Measurements from ENCODE around the gene PARPBP. TPM values are rescaled to one million over a fixed set of nuclear protein-coding genes. Genes with fewer than 3 reads are reported as not detected.
"Not testable (repeated sequence)": the region's sequence is repeated elsewhere in the genome, so short reads cannot be mapped to it uniquely, and the experiment has no call there.

Gene PARPBP, protein sequence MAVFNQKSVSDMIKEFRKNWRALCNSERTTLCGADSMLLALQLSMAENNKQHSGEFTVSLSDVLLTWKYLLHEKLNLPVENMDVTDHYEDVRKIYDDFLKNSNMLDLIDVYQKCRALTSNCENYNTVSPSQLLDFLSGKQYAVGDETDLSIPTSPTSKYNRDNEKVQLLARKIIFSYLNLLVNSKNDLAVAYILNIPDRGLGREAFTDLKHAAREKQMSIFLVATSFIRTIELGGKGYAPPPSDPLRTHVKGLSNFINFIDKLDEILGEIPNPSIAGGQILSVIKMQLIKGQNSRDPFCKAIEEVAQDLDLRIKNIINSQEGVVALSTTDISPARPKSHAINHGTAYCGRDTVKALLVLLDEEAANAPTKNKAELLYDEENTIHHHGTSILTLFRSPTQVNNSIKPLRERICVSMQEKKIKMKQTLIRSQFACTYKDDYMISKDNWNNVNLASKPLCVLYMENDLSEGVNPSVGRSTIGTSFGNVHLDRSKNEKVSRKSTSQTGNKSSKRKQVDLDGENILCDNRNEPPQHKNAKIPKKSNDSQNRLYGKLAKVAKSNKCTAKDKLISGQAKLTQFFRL
- 2.1 TPM for total RNA-seq
- long read RNA-seq, partial matches to known transcripts = 0 of 4 reads
- long read RNA-seq, other reads (novel, unspliced or antisense) = 2 of 4 reads

DNA sequence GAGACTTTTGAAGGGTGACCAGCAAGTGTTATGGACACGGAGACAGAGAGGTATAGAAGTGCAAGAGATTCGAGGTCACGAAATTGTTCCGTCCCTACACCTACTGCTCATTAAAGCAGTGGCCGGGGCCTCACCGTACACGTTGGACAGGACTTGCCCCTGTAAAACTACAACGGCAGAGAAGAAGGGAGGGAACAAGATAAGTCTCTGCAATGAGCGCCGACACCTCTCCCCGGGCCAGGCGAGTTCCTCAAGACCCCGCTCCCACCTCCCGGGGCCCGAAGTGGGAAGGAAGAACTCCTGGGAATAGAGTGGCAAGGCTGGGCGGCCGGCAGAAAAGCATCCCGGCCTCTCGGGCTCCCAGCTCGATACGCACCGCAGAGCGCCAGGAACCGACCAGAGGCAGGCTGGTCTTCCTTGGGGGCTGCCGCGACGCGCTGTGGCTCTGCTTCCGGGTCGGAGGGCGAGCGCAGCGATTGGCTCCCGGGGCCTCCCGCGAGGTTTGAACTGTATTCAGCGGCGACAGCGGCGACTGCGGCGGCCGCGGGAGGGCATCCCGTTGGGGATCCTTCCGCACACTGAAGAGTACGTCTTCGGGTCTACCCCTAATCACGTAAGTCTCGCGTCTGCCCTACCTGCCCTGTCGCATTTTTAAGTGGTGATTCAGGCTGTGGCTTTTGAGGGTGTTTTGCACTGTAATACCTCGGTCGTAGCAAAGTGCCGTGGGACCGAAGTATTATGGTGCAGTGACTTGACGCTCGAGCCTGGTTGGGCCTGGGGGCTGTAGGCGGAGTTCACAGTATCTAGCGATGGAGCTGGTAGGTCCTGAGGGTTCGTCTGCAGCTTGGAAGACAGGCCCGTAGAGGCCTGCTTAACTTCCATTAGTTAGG, at the start of gene PARPBP, which contains the start of gene NUP37:
TSS of gene PARPBP (plus strand) at position 510 of the 890 bp plus-strand sequence. CDS start 3,706 bp downstream, outside the sequence.
TSS of gene NUP37 (minus strand) at position 441 of the 890 bp plus-strand sequence. CDS start 1,596 bp downstream, outside the sequence.
- peak; percentile 95 for DNase-seq
- Histone ChIP-seq H3K36me3 (peaks cover 22% of the 10 kb centered on the region), H3K9me3 (no peaks in the 10 kb centered on the region), H3K27ac (peak within 1 kb of the TSS; percentile 88), H3K4me3 (peak within 1 kb of the TSS; percentile 83), H3K4me1 (peaks cover 13% of the 10 kb centered on the region), H3K27me3 (no peaks in the 10 kb centered on the region)
- TF ChIP-seq, protein P1, sequence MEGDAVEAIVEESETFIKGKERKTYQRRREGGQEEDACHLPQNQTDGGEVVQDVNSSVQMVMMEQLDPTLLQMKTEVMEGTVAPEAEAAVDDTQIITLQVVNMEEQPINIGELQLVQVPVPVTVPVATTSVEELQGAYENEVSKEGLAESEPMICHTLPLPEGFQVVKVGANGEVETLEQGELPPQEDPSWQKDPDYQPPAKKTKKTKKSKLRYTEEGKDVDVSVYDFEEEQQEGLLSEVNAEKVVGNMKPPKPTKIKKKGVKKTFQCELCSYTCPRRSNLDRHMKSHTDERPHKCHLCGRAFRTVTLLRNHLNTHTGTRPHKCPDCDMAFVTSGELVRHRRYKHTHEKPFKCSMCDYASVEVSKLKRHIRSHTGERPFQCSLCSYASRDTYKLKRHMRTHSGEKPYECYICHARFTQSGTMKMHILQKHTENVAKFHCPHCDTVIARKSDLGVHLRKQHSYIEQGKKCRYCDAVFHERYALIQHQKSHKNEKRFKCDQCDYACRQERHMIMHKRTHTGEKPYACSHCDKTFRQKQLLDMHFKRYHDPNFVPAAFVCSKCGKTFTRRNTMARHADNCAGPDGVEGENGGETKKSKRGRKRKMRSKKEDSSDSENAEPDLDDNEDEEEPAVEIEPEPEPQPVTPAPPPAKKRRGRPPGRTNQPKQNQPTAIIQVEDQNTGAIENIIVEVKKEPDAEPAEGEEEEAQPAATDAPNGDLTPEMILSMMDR (IDR thresholded peaks at IDR 0.05) = no peak
- intact Hi-C loops (cut with DNase I) = no loop called here
- ATAC-seq = peak; percentile 100

DNA sequence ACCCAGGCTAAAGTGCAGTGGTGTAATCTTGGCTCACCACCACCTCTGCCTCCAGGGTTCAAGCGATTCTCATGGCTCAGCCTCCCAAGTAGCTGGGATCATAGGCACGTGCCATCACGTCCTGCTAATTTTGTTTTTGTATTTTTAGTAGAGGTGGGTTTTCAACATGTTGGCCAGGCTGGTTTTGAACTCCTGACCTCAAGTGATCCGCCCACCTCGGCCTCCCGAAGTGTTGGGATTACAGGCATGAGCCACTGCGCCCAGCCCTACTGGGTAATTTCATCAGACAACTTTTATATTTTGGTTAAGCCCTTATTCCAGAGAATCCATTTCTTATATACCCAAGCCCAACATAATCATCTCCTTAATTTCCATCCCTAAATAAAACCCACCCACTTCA, 47.9 kb upstream of the PARPBP start:
- intact Hi-C loops (cut with DNase I); H3K4me3 ChIP-seq; H3K9me3 ChIP-seq; H3K4me1 ChIP-seq; DNase-seq; H3K27ac ChIP-seq; H3K27me3 ChIP-seq; ATAC-seq: not testable (repeated sequence)
- H3K36me3 ChIP-seq = peaks cover 36% of the 10 kb centered on the region

DNA sequence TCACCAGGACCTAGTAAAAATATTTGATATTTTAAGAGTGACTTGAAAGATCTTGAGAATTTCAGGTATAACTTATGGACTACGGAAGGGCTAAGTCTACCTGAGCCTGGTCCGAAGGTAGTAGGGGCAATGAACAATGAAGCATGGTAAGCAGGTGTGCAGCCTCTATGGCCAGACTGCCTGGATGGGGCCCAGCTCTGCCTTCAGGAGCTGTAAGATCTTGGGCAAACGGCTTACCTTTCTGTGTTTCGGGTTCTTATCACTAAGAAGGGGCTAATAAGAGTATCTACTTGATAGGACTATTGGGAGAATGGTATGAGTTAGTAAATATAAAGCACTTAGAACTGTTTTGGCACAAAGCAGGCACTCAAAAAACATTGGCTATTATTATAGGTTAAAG, 39.1 kb upstream of the PARPBP start:
- peak; percentile 48 for ATAC-seq
- H3K9me3 ChIP-seq = no peaks in the 10 kb centered on the region
- no peak for DNase-seq
- no peaks in the 10 kb centered on the region for H3K27me3 ChIP-seq
- no peak overlapping the region for H3K4me3 ChIP-seq
- no peaks in the 10 kb centered on the region for H3K4me1 ChIP-seq
- no peak overlapping the region for H3K27ac ChIP-seq
- peaks cover 52% of the 10 kb centered on the region for H3K36me3 ChIP-seq
- intact Hi-C loops (cut with DNase I) = no loop called here
- TF ChIP-seq, protein P1 (IDR thresholded peaks at IDR 0.05) = no peak

DNA sequence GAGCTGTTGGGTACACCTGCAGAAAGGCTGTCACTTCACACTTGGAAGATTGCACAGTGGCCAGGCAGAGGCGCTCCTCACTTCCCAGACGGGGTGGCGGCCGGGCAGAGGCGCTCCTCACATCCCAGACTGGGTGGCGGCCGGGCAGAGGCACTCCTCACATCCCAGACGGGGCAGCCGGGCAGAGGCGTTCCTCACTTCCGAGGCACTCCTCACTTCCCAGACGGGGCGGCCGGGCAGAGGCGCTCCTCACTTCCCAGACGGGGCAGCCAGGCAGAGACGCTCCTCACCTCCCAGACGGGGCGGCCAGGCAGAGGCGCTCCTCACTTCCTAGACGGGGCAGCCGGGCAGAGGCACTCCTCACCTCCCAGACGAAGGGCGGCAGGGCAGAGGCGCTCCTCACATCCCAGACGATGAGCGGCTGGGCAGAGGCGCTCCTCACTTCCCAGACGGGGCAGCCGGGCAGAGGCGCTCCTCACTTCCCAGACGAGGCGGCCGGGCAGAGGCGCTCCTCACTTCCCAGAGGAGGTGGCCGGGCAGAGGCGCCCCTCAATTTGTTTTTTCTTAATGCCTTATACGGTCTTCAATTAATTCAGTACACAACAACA, 30.7 kb upstream of the PARPBP start:
- intact Hi-C loops (cut with DNase I); H3K4me1 ChIP-seq; ATAC-seq; H3K9me3 ChIP-seq; H3K4me3 ChIP-seq; H3K27me3 ChIP-seq; DNase-seq; H3K27ac ChIP-seq: not testable (repeated sequence)
- peaks cover 19% of the 10 kb centered on the region for H3K36me3 ChIP-seq

DNA sequence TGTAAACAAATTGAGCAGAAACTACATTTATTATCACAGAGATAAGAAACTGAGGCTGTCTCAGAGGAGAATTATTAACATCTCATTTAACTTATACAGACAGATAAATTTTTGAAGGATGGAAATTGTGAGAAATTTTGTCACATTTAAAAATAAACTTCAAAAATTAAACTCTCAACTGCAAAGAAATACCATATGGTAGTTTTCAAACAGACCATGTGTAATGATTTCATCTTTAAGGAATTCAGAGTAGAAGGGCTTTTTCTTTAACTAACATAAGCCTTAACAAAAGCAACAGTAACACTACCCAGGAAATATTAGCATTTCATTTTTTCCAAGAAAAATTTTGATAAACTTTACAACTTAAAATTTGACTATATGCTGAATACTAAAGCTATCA, 26.7 kb upstream of the PARPBP start:
- DNase-seq (no peak), ATAC-seq (no peak)
- Histone ChIP-seq H3K36me3 (peaks cover 24% of the 10 kb centered on the region), H3K9me3 (no peaks in the 10 kb centered on the region), H3K4me3 (no peak overlapping the region), H3K27ac (no peak overlapping the region), H3K4me1 (peaks cover 4% of the 10 kb centered on the region), H3K27me3 (no peaks in the 10 kb centered on the region)
- TF ChIP-seq, protein P1 (IDR thresholded peaks at IDR 0.05) = no peak
- intact Hi-C loops (cut with DNase I) = no loop called here

DNA sequence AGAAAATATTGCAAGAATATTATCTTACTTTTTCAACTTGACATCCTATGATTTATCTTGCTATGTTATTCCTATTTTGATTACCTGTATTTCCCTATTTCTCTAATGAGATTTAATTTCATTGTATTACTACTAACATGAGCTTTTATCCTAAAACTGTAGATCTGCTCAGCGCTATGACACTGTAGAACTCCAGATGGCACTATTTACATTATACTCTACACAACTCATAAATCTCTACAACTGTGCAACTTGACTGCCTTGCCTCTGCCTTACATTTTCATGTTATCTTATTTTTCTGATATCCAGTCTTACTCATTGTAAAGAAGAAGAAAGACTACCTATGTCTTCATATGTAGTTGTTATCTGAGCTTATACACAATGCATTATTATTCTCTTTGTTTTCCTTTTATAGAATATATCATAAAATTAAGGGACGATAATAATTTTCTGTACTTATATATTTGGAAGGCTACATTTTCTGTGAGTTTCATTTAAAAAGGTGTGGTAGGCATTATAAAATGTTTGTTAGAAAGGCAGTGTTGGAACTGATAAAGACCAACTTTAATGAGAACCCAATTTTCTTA, 24.2 kb upstream of the PARPBP start:
- TF ChIP-seq, protein P1 (IDR thresholded peaks at IDR 0.05) = peak; percentile 35
- H3K4me1 ChIP-seq = peaks cover 4% of the 10 kb centered on the region
- no peak overlapping the region for H3K4me3 ChIP-seq
- H3K36me3 ChIP-seq = peaks cover 46% of the 10 kb centered on the region
- H3K9me3 ChIP-seq = no peaks in the 10 kb centered on the region
- no peak overlapping the region for H3K27ac ChIP-seq
- intact Hi-C loops (cut with DNase I) = no loop called here
- H3K27me3 ChIP-seq = no peaks in the 10 kb centered on the region
- ATAC-seq (peak; percentile 47), DNase-seq (no peak)

Measured in upper lobe of right lung (tissue), 1 donor.